Stimulated activated CD4-positive, alpha-beta T cell treated with anti-CD3 and anti-CD28 coated beads, Interleukin-15, amount 100 ng/mL, for 48 hours (primary cell): ENCODE measurements around the gene CCDC93.

Source experiments
- DNase-seq, 2 donors: peaks; one replicate each; pipeline ENCODE4 v3.0.0-alpha.2; 2020; ENCODE audit warnings: low read depth in 2 of 2

CCDC93 gene

GRCh38 chr2:117987121-117987520 lies 26.7 kb downstream of the CCDC93 start:
- DNase-seq: no peak

DNA sequence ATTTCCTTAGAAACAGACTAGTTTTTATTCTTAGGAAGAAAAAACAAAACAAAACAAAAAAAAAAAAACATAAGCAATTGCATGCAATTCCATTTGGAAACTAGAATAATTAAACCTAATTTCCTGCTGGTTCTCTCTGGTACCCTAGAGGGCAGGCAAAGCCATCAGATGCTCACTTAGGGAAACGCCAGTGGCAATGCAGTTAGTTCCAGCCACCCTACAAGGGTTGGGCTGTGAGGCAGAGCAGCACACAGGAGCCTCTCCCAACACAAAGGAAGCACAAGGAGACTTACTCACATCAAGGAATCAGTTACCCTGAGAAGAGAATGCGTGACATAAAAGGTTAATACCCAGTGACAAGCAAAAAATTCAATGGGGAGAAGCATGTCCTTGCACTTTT lies 28.8 kb downstream of the CCDC93 start:
- DNase-seq: no peak

- no peak for DNase-seq
Observed at GRCh38 chr2:117984208-117984607, 29.7 kb downstream of the CCDC93 start.

DNA sequence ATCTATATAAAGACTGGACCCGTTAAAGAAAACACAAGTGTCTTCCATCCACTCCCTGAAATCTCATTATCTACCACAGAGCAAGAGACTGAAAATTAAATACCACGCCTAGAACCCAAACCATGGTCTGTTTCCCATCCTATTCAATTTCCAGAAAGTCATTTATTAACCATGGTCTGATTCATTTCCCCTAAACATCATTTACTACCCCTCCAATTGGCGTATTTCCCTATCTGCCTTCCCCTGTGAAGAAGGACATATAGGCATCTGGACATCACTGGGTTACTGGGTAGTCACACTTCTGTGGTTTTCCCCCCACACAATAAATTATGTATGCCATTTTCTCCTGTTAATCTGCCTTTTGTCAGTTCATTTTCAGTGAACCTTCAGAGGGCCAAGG lies 30.8 kb downstream of the CCDC93 start:
- no peak for DNase-seq

GRCh38 chr2:117982376-117983033 lies 31.4 kb downstream of the CCDC93 start:
- no peak for DNase-seq

GRCh38 chr2:117981810-117982209 lies 32.1 kb downstream of the CCDC93 start:
- DNase-seq: no peak

GRCh38 chr2:117980783-117981676 lies 32.8 kb downstream of the CCDC93 start:
- DNase-seq: no peak

DNA sequence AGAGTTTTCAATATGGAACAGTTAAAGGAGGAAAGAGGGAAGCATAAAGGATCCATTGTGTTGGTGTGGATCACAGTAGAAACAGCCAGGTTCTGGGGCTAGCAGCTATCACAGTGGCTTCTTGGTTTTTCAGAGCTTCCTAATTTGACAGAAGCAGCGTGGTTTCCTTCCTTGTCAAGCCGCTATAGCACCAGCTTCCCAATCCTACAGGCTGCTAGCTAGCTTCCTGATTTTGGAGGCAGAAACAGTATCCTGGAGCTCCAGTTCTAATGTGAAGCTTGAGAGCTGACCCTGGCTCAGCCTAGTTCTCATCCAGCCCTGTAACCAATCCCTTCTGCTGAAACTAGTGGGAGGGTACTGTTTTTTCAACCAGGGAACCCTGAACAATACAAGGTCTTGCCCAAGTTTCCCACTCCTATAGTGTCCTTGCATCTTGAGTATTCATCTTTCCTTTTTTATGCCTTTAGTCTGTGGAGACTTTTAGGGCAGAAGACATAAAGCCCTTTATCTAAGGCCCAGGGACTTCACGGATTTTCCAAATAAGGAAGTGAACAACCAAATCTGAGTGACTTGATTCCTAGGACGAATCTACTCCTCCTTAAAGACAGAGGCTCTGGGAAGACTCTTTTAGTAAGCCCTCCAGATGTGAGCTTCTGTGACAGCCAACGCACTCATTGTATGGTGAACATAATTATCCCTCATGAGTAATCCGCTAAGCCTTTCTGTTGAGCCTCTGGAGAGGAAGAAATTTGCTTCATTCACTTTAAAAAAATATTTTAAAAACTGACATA lies 33.8 kb downstream of the CCDC93 start:
- no peak for DNase-seq

- DNase-seq: no peak
Observed at GRCh38 chr2:117977696-117978095, 36.2 kb downstream of the CCDC93 start.

DNA sequence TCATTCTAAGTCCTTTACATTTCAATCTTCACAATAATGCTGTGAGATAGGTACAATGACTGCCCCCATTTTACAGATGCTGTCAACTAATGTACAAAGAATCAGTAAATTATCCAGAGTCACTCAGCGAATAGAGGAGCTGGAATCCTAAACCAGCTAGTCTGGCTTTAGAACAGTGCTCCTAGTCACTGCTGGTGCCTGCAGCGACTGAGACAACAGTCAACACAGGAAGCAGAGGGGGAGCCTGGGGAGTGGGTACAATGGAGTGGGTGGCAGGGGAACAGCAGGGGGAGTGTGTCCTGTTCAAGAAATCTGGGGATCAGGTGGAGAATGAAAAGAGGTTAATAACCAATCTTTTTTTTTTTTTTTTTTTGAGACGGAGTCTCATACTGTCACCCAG lies 37.3 kb downstream of the CCDC93 start:
- DNase-seq: no peak

DNA sequence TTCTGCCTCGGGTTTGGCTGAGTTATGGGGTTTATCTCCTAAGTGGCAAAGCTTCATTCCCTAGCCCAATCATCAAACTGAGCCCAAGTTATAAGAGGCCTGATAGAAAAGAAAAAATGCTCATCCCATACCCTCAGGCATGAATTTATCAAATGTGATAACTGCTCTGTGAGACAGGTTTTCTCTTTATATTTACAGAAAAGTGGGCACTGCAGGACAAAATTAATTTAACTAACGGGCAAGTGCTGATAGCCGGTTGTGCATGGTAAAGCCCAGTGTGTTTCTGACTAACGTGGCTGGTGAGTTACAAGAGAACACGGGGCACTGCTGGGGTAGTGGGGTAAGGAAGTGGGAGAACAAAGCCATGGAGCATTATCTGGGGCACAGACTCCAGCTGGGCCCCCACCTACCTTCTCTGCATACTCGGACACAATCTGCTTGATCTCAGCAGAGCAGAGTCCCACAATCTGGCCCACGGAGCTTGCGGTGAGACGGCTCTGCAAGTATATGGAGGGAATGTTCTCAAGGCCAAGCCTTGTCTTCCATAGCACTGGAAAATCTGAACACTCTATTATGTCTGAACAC lies 40.3 kb downstream of the CCDC93 start:
- no peak for DNase-seq

- no peak for DNase-seq
Observed at GRCh38 chr2:117972476-117973123, 41.3 kb downstream of the CCDC93 start.

DNA sequence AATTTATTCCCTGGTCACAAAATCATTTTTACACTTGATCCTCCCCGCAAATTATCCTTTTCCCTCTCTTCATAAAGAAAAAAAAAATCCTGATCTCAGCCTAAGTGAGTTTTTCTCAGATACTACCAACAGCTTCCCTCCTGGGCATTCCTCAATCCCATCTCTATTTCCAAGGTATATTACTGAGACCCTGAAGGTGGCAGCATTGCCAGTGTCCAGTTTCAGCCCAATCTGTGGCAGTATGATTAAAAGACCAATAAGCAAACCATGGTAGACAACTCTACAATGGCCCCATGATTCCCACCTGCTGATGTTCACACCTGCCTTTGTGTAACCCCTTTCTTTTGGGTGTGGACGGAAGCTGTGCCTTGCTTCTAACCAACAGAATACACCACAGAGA lies 45.1 kb downstream of the CCDC93 start:
- no peak for DNase-seq

DNA sequence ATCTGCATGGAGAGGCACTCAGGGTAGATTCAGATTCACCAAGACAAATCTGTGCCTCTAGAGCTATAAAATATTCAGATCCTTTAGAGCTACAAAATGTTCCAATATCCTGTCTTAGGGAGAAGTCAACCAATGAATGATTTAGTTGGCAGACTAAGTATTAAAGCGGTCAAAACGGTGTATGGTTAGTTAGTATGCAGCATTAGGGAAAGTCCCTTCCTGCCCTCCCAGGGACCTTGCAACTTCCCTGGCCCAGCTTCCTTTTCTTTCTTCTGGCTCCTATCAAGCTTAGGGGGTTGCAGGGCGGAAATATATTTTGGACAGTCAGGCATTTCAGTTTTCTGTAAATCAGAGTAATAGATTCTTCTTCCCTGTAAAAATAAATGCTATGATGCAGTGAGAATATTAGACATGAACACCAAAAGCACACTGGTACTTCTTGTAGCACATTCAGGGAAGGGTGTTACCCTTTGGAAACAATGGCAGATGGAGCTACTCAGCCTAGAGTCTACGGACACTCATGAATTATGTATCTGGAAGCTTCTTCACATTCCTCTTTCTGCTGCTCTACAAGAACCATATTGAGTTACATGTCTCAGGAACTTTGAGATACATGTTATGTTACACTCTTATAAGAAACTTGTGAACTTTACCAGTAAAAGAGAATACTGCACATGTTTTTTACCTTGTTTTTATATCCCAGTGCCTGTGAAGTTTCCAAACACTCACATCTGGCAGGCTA lies 45.7 kb downstream of the CCDC93 start:
- no peak for DNase-seq

DNA sequence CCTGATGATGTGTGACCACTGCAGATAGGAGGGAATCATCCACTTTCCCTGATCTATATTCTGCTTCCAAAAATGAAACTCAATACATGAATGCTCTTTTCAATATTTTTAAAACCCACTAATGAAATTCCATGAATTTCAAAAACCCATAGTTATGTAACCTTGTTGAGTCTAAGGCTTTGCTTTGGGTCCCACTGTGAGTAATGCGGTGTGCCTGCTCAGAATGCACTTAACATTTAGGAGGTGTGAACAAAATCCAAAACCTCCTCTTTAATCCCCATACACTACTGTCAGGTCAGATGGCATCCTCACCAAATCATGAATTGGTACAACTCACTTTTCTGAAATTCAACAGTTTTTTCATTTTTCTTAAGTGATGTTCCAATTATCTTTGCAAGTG lies 50.4 kb downstream of the CCDC93 start:
- no peak for DNase-seq

GRCh38 chr2:117961201-117961600 lies 52.7 kb downstream of the CCDC93 start:
- DNase-seq: no peak

GRCh38 chr2:117960231-117960630 lies 53.6 kb downstream of the CCDC93 start:
- no peak for DNase-seq

GRCh38 chr2:117958186-117958585 lies 55.7 kb downstream of the CCDC93 start:
- no peak for DNase-seq

DNA sequence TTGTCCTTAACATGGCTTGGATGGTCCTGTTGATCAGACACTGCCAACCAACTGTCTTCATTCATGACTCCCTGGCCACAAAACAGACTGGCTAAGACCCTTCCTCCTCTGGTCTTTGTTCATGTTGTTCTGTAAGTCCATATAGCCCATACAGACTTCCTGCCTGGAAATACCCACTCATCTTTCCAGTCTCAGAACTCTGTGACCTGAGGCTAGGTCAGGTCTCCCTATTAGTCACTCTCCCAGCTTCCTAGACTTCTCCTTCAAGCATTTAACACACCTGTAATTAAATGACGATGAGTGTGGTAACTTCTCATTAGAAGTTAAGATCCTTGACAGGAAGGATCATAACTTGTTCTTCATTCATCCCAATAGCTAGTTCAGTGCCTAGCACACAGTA lies 56.3 kb downstream of the CCDC93 start:
- no peak for DNase-seq

DNA sequence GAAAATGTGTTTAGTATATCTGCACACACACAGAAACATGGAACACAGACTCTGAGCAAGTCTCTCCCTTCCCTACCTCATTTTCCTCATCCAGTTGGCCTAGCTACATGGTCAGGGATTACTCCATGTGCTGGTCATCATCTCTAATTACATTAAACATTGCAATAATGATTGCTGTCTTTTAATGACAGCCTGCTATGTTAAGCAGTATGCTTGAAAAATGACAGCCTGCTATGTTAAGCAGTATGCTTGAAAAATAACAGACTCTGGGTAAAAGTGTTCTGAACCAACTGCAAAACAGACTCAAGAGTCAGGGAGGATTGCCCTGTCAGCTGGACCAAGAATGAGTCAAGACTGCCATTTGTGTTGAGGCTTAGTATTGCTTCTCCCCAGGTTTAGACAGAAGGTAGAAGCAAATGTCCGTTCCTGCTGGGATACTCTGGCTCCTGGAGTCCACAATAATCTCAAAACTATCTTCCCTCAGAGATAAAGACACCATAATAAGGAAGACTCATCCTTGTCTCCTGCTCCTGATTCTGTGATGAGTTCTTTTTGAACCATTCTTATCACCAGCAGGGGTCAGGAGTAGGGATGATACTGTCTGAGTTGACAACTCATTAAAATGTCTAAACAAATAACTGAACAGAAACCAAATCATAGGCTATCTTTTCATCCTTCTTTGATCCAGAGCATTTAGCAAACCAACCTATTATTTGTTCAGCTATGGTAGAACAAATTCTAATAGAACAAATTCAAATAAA lies 57.7 kb downstream of the CCDC93 start:
- no peak for DNase-seq
